Mesenteric fat pad (tissue), 1 donor: ENCODE data around the gene ZSCAN25. TPM values are rescaled to one million over a fixed set of nuclear protein-coding genes. Genes with fewer than 3 reads are reported as not detected.

ENCODE experiments used
- total RNA-seq: library from RNA; stranded (reverse); fragmentation: NEBNext Ultra II Directional; extraction: Animal tissue kit (Norgen Biotek cat#: 25700); gene quantifications from one replicate; pipeline ENCODE4 v1.2.1, GENCODE V29; 2021
- donor health status: DM: yes; HTN: yes; CAD: no.

Gene ZSCAN25
- total RNA-seq, 1 donor from 2014 or later: 10.9 TPM

Other genes starting within 250 kb of the ZSCAN25 start
- gene ARPC1B, start 242.2 kb upstream of the ZSCAN25 start, total RNA-seq: 159 TPM
- gene PDAP1, start 208.3 kb upstream of the ZSCAN25 start, total RNA-seq: 88.8 TPM
- 68.2 TPM for gene BUD31, start 208.0 kb upstream of the ZSCAN25 start, total RNA-seq
- 11.7 TPM for gene PTCD1, start 178.1 kb upstream of the ZSCAN25 start, total RNA-seq
- 54.7 TPM for gene CPSF4, start 178.0 kb upstream of the ZSCAN25 start, total RNA-seq
- 256 TPM for gene ATP5MF, start 150.8 kb upstream of the ZSCAN25 start, total RNA-seq
- gene ZNF789, start 144.1 kb upstream of the ZSCAN25 start, total RNA-seq: 7.8 TPM
- gene ZNF394, start 116.7 kb upstream of the ZSCAN25 start, total RNA-seq: 24.4 TPM
- gene ZKSCAN5, start 112.3 kb upstream of the ZSCAN25 start, total RNA-seq: 5.7 TPM
- gene FAM200A, start 64.8 kb upstream of the ZSCAN25 start, total RNA-seq: 2.5 TPM
- 78.2 TPM for gene ZNF655, start 58.3 kb upstream of the ZSCAN25 start, total RNA-seq
- 0.55 TPM for gene TMEM225B, start 18.7 kb upstream of the ZSCAN25 start, total RNA-seq
- 96.8 TPM for gene CYP3A5, start 63.0 kb downstream of the ZSCAN25 start, total RNA-seq
- not detected for gene CYP3A7, start 118.2 kb downstream of the ZSCAN25 start, total RNA-seq
- 0.26 TPM for gene CYP3A4, start 167.2 kb downstream of the ZSCAN25 start, total RNA-seq
- gene CYP3A43, start 211.1 kb downstream of the ZSCAN25 start, total RNA-seq: 0.48 TPM